Mesenchymal stem cell (in vitro differentiated cells and primary cell): ENCODE data around the gene GNS.
A peak's percentile ranks its signal among the peaks of the same experiment; 100 is the strongest.
"Not testable (repeated sequence)": the region's sequence is repeated elsewhere in the genome, so short reads cannot be mapped to it uniquely, and the experiment has no call there.

ENCODE experiments used
- DNase-seq: peaks from one replicate; pipeline ENCODE4 v3.0.0-alpha.2; 2013
- H2AFZ ChIP-seq: one replicate; pipeline ENCODE4 v1.6.1; 2013; ENCODE audit warnings: low read depth, mild to moderate bottlenecking, control low read depth, inconsistent platforms, low read length, moderate library complexity
- H2AK5ac ChIP-seq: 2 replicates; pipeline ENCODE4 v1.6.1; 2013; ENCODE audit warnings: low read length, moderate library complexity, mild to moderate bottlenecking, inconsistent platforms; ENCODE audit not compliant: severe bottlenecking
- H2BK120ac ChIP-seq: one replicate; pipeline ENCODE4 v1.6.1; 2013; ENCODE audit warnings: low read depth, mild to moderate bottlenecking, inconsistent platforms, low read length, moderate library complexity
- H2BK12ac ChIP-seq, 2 experiments: one replicate each; pipeline ENCODE4 v1.6.1; 2013; ENCODE audit warnings: inconsistent platforms in 2 of 2, low read length in 2 of 2, mild to moderate bottlenecking in 2 of 2, moderate library complexity in 2 of 2, control low read depth in 1 of 2
- H2BK15ac ChIP-seq: one replicate; pipeline ENCODE4 v1.6.1; 2013; ENCODE audit warnings: mild to moderate bottlenecking, low read depth, inconsistent platforms; ENCODE audit not compliant: poor library complexity, severe bottlenecking
- H2BK5ac ChIP-seq: 2 replicates; pipeline ENCODE4 v1.6.1; 2013; ENCODE audit warnings: low read depth, mild to moderate bottlenecking, low read length, control low read depth, inconsistent platforms; ENCODE audit not compliant: poor library complexity, severe bottlenecking
- H3K14ac ChIP-seq, 2 experiments: one replicate each; pipeline ENCODE4 v1.6.1; 2013; ENCODE audit warnings: inconsistent platforms in 2 of 2, low read length in 2 of 2, control low read depth in 1 of 2, mild to moderate bottlenecking in 1 of 2, moderate library complexity in 1 of 2
- H3K18ac ChIP-seq, 2 experiments: one replicate each; pipeline ENCODE4 v1.6.1; 2013; ENCODE audit warnings: inconsistent platforms in 2 of 2, low read length in 2 of 2, control low read depth in 1 of 2, low read depth in 1 of 2, mild to moderate bottlenecking in 1 of 2
- H3K23ac ChIP-seq, 2 experiments: one replicate each; pipeline ENCODE4 v1.6.1; 2013; ENCODE audit warnings: inconsistent platforms in 2 of 2, low read length in 2 of 2, mild to moderate bottlenecking in 2 of 2, moderate library complexity in 2 of 2, control low read depth in 1 of 2
- H3K27ac ChIP-seq: 2 replicates; pipeline ENCODE4 v1.5.1; 2013; ENCODE audit warnings: mild to moderate bottlenecking, moderate library complexity, low read length, control low read depth, inconsistent platforms; ENCODE audit not compliant: poor library complexity, severe bottlenecking
- H3K27me3 ChIP-seq, 2 experiments: 2 replicates each; pipeline versions ENCODE4 v1.6.1 to v1.7.0; 2013; ENCODE audit warnings: low read length in 2 of 2, mild to moderate bottlenecking in 2 of 2, moderate library complexity in 2 of 2, control low read depth in 1 of 2, inconsistent platforms in 1 of 2; ENCODE audit not compliant: control insufficient read depth in 1 of 2, insufficient read depth in 1 of 2
- H3K36me3 ChIP-seq, 2 experiments: 2 replicates each; pipeline versions ENCODE4 v1.6.1 to v1.7.0; 2013; ENCODE audit warnings: low read length in 2 of 2, control low read depth in 1 of 2, inconsistent platforms in 1 of 2, low read depth in 1 of 2, mild to moderate bottlenecking in 1 of 2; ENCODE audit not compliant: insufficient read depth in 2 of 2, control insufficient read depth in 1 of 2
- H3K4ac ChIP-seq, 2 experiments: one replicate each; pipeline ENCODE4 v1.6.1; 2013; ENCODE audit warnings: inconsistent platforms in 2 of 2, low read length in 2 of 2, mild to moderate bottlenecking in 2 of 2, moderate library complexity in 2 of 2, control low read depth in 1 of 2, low read depth in 1 of 2
- H3K4me1 ChIP-seq: 2 replicates; pipeline ENCODE4 v1.6.1; 2013; ENCODE audit warnings: low read depth, low read length, control low read depth; ENCODE audit not compliant: control insufficient read depth, insufficient read depth
- H3K4me2 ChIP-seq: 2 replicates; pipeline ENCODE4 v1.6.1; 2013; ENCODE audit warnings: low read length, mild to moderate bottlenecking, inconsistent platforms; ENCODE audit not compliant: poor library complexity, severe bottlenecking
- H3K4me3 ChIP-seq, 2 experiments: 2 replicates each; pipeline versions ENCODE4 v1.5.1 to v1.7.0; 2013; ENCODE audit warnings: low read length in 2 of 2, mild to moderate bottlenecking in 2 of 2, control low read depth in 1 of 2, low read depth in 1 of 2; ENCODE audit not compliant: insufficient read depth in 1 of 2
- H3K79me1 ChIP-seq: replicated peaks from 2 replicates; pipeline ENCODE4 v1.6.1; 2013; ENCODE audit warnings: mild to moderate bottlenecking, control low read depth, low read length, inconsistent platforms; ENCODE audit not compliant: poor library complexity, severe bottlenecking
- H3K9ac ChIP-seq: 2 replicates; pipeline ENCODE4 v1.7.0; 2013; ENCODE audit warnings: mild to moderate bottlenecking, low read length, moderate library complexity
- H3K9me3 ChIP-seq: 2 replicates; pipeline ENCODE4 v1.7.0; 2013; ENCODE audit warnings: mild to moderate bottlenecking, low read length; ENCODE audit not compliant: control insufficient read depth
- H4K8ac ChIP-seq: one replicate; pipeline ENCODE4 v1.6.1; 2013; ENCODE audit warnings: inconsistent platforms, mild to moderate bottlenecking, low read length, moderate library complexity
- H4K91ac ChIP-seq: one replicate; pipeline ENCODE4 v1.6.1; 2013; ENCODE audit warnings: mild to moderate bottlenecking, low read length, inconsistent platforms
- WGBS: methylation state at CpG from one replicate; pipeline ENCODE4 v1.1.7; 2013; ENCODE audit warnings: mixed read lengths; 5-methylcytosine and 5-hydroxymethylcytosine counted together

GNS gene

DNA sequence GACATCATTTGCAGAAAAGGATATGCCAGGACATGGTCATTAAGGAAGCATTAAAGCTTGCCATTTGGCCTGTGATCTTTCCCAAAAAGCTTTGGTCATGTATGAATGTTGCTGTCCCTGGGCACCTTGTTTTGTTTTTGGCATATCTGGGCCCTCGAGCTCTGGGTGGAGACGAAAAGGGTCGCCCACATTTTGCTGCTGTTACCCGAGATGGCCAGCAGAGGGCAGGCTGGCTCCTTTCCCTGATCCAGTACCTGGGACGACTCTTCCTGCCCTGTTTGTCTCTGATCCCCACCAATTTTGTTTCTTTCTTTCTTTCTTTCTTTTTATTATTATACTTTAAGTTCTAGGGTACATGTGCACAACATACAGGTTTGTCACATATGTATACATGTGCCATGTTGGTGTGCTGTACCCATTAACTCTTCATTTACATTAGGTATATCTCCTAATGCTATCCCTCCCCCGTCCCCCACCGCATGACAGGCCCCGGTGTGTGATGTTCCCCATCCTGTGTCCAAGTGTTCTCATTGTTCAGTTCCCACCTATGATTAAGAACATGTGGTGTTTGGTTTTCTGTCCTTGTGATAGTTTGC is 43.1 kb upstream of the GNS start:
- H3K18ac ChIP-seq, H2BK12ac ChIP-seq, H3K4me3 ChIP-seq, H3K4me2 ChIP-seq, H3K4ac ChIP-seq, H3K27ac ChIP-seq, H3K79me1 ChIP-seq, H2BK15ac ChIP-seq, H3K9ac ChIP-seq, H3K9me3 ChIP-seq, H2AFZ ChIP-seq, H2BK120ac ChIP-seq, H4K8ac ChIP-seq, H3K4me1 ChIP-seq, H2BK5ac ChIP-seq, H4K91ac ChIP-seq, H3K14ac ChIP-seq, H2AK5ac ChIP-seq, H3K36me3 ChIP-seq, H3K23ac ChIP-seq: not testable (repeated sequence)
- DNase-seq: peak; percentile 40
- WGBS: 11% methylated on average over 4 of the region's 8 CpGs
- peaks cover 28 to 39% of the 10 kb centered on the region in 2 experiments for H3K27me3 ChIP-seq

DNA sequence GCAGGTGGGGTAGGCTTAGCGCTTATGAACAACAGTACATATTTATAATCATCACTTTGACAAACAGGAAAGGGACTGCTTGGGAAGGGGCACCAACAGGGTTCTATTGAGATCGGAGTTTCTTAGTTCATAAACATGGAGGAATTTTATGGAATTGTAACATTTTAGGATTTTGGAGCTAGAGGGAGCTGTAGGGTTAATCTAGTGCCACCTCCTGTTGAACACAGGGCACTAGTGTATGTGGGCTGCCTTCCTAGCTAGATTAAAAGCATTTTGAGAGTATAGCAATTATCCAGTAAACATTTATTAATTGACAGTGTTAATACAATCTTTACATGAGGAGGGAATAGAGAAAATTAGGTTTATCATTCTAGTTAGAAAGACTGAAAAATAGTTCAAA is 42.2 kb upstream of the GNS start:
- no peak overlapping the region for H3K9ac ChIP-seq
- no peaks in the 10 kb centered on the region for H3K9me3 ChIP-seq
- no peak overlapping the region for H2BK5ac ChIP-seq
- no peak overlapping the region for H3K14ac ChIP-seq
- H3K18ac ChIP-seq: no peak overlapping the region
- no peak overlapping the region for H4K91ac ChIP-seq
- no peak overlapping the region for H2BK120ac ChIP-seq
- no peak overlapping the region for H2AFZ ChIP-seq
- H3K4ac ChIP-seq: no peak overlapping the region
- H2AK5ac ChIP-seq: no peak overlapping the region
- H4K8ac ChIP-seq: no peak overlapping the region
- H3K27ac ChIP-seq: no peak overlapping the region
- H2BK12ac ChIP-seq: no peak overlapping the region
- no peak for DNase-seq
- H3K36me3 ChIP-seq: no peaks in the 10 kb centered on the region
- WGBS: 42% methylated on average over 1 of the region's 2 CpGs
- no peaks in the 10 kb centered on the region for H3K4me1 ChIP-seq
- no peak overlapping the region for H3K4me2 ChIP-seq
- no peaks in the 10 kb centered on the region for H3K79me1 ChIP-seq
- H2BK15ac ChIP-seq: no peak overlapping the region
- peaks cover 28 to 40% of the 10 kb centered on the region in 2 experiments for H3K27me3 ChIP-seq
- no peak overlapping the region for H3K4me3 ChIP-seq
- no peak overlapping the region for H3K23ac ChIP-seq

DNA sequence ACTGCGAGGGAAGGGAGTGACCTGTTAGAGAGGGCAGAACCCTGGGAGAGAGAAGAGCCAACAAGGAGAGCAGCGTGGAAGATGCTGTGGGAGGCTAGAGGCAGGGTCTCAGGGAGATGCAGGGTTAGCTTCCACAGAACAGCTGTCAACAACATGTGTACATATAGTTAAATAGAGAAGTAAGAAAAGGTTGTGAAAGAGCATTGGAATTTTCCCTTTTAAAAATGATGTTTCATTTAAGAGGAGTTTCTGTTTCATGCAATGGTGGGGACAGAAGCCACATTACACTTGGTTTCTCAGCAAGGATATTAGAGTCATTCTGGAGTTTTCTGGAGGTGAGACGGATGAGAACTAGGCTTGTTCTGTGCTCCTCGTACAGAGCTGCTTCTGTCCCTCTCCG is 41.4 kb upstream of the GNS start:
- Histone ChIP-seq H2BK12ac (no peak overlapping the region), H3K23ac (no peak overlapping the region), H3K36me3 (no peaks in the 10 kb centered on the region), H3K27me3 (peaks cover 28 to 40% of the 10 kb centered on the region in 2 experiments), H3K4me2 (no peak overlapping the region), H3K9me3 (no peaks in the 10 kb centered on the region), H3K9ac (no peak overlapping the region), H3K27ac (no peak overlapping the region), H2AFZ (no peak overlapping the region), H2BK120ac (no peak overlapping the region), H2BK15ac (no peak overlapping the region), H2AK5ac (no peak overlapping the region), H4K91ac (no peak overlapping the region), H4K8ac (no peak overlapping the region), H2BK5ac (no peak overlapping the region), H3K4me3 (no peak overlapping the region), H3K4me1 (no peaks in the 10 kb centered on the region), H3K18ac (no peak overlapping the region), H3K14ac (no peak overlapping the region), H3K4ac (no peak overlapping the region), H3K79me1 (no peaks in the 10 kb centered on the region)
- whole genome bisulfite sequencing: 62% methylated on average over 2 of the region's 5 CpGs
- no peak for DNase-seq

- Histone ChIP-seq H3K18ac (no peak overlapping the region), H4K91ac (no peak overlapping the region), H3K4ac (no peak overlapping the region), H2AFZ (no peak overlapping the region), H3K9me3 (no peaks in the 10 kb centered on the region), H3K36me3 (no peaks in the 10 kb centered on the region), H3K4me3 (no peak overlapping the region), H3K23ac (no peak overlapping the region), H3K9ac (no peak overlapping the region), H2BK12ac (no peak overlapping the region), H3K27me3 (peaks cover 28 to 42% of the 10 kb centered on the region in 2 experiments), H2BK15ac (no peak overlapping the region), H3K4me1 (no peaks in the 10 kb centered on the region), H3K4me2 (no peak overlapping the region), H2BK120ac (no peak overlapping the region), H3K14ac (no peak overlapping the region), H3K79me1 (no peaks in the 10 kb centered on the region), H2BK5ac (no peak overlapping the region), H2AK5ac (no peak overlapping the region), H4K8ac (no peak overlapping the region), H3K27ac (no peak overlapping the region)
- no peak for DNase-seq
These were observed 39.0 kb upstream of the GNS start for GRCh38 chr12:64798165-64798564.
